SK-MEL-5 (cell line): ENCODE measurements around the gene ITPR2. TPM values are rescaled to one million over a fixed set of nuclear protein-coding genes. Genes with fewer than 3 reads are reported as not detected.
"Not testable (repeated sequence)": the region's sequence is repeated elsewhere in the genome, so short reads cannot be mapped to it uniquely, and the experiment has no call there.

Experiments
- DNase-seq: peaks from one replicate; pipeline ENCODE4 v3.0.0-alpha.2; 2016; ENCODE audit warnings: low read depth, low spot score
- in situ Hi-C: cut with HindIII; loops from 2 replicates; pipeline ENCODE4 v1.10.0; 2016; ENCODE audit warnings: low sequenced_read_pairs, high pct_unique_total_duplicates, low pct_unique_long_range_greater_than_20kb
- polyA plus RNA-seq, 2 experiments: library from polyadenylated mRNA; depleted of rRNA; stranded (reverse); fragments of >200 nt; gene quantifications; 2 replicates each; pipeline ENCODE4 v1.2.3, GENCODE V29; 2015
- total RNA-seq: library from RNA; depleted of rRNA; stranded (reverse); fragments of >200 nt; shearing (Covaris generic); gene quantifications from 2 replicates; pipeline ENCODE4 v1.2.3, GENCODE V29; 2014; rRNA removed

The ITPR2 gene
- total RNA-seq, result 21.3 and 23.5 TPM in 2 replicates
- 19.3 and 20.5 TPM in 2 replicates for polyA plus RNA-seq (2015; cell fraction: cytosol; rRNA removed)
- 14.6 and 17.8 TPM in 2 replicates for polyA plus RNA-seq (2015; cell fraction: nucleus; rRNA removed)

DNA sequence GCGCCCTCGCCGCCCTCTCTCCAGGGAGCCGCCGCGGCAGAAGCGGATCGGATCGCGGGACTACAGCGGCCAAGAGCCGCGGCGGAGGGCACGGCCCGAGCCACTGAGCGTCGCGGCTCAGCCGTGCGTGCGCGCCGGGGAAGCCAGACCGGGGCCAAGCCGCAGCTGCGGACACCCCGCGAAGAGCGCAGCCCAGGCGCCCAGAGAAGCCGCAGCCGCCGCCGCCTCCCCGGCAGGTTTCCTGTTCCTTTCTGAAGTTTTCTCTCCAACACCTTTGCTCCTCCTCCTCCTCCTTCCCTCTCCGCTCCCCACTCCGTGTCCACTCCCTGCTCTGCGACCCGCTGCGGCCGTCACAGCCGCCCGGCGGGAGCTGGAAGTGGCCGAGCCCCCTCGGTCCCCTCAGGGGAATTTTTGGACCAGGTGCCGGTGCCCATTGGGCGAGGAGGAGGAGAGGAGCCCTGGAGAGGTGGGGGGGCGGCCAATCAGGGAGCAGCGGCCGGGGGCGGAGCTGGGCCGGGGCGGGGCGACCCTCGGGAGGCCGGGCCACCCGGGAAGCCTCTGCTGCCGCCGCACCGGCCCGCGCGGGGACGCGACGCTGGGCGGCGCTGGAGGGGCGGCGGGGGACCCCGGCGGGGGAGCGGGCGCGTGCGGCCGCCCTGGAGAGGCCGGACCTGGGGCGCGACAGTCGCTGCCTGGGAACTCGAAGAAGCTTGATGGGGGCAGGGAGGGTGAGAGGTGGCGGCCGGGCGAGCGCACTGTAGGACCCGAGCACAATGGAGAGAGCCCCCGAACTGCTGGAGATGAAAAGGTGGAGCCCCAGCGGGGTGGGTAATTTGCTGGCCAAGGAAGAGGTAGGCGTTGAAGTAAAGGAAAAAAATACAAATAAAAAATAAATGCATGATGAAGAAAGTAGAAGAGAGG is at the start of gene ITPR2:
ITPR2 (minus strand) TSS at position 373 of the 921 bp plus-strand sequence. CDS start 413 bp downstream, outside the sequence.
- in situ Hi-C loops, result no loop called here
- DNase-seq, result peak; percentile 93

DNA sequence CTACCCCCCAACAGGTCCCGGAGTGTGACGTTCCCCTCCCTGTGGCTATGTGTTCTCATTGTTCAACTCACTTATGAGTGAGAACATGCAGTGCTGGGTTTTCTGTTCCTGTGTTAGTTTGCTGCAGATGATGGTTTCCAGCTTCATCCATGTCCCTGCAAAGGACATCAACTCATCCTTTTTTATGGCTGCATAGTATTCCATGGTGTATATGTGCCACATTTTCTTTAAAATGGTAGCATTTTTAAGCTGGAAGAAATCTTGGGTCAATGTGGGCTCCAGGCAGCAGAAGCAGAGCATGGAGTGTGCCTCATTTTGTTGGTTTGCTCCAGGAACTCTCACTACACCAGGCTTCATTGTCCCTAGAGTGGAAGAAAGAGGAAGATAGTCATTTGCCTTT is 47.6 kb upstream of the ITPR2 start:
- in situ Hi-C loops, result no loop called here
- DNase-seq, result no peak

DNA sequence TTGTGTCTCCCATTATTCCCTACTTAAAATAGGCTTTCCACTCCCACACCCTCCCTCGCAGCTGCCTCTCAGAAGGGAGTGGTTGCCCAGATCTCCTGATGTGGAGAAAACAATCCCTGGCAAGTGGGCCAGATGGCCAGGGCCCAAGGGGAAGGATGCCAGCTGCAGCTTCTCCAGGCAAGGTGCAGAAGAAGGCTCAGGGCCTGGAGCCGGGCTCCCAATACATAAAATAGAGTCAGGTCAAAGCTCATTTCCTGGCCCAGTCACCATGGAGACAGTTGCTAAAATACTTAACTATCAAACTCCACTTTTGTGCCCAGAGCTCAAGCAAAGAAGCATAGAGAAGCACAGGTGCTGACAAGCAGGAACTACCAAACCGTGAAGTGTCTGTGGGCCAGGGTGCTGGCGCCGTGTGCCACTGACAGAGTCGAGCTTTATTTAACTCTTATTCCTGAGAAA is 45.7 kb upstream of the ITPR2 start:
- in situ Hi-C loops, result no loop called here
- no peak for DNase-seq

DNA sequence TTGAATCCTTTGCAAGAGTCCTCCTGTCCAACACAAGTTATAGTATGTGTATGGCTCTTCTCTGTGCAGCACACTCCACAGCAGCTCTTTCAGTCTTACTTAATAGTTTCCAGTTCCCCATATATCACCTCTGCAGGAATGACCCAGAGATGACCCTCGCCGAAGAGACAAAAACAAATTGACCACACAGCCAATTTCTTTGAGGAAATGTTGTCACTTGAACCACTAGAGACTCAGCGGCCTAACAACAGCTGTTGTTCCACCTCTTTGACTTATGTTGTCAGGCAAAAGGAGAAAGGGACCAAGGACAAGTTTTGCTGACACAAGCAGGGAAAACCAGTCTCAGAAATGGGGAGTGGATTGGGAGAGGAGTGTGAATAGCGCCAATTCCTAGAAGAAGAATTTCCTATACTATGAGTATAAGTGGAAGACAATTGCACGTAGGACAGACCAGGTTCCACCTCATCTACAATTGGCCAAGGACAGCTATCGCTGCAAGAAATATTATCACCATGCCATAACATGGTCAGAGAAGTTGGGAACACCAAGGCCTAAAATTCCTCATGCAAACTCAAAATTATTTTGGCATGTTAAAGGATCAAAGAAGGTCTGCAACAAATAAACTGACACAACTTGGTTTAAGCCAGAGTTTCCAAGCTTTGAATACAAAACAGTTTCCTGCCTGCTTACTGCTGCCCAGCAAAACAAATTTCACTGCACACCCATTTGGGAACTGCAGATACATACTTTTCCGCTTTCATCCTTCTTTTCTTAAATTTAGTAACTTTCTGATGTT is 41.7 kb upstream of the ITPR2 start:
- no peak for DNase-seq
- in situ Hi-C loops, result no loop called here

DNA sequence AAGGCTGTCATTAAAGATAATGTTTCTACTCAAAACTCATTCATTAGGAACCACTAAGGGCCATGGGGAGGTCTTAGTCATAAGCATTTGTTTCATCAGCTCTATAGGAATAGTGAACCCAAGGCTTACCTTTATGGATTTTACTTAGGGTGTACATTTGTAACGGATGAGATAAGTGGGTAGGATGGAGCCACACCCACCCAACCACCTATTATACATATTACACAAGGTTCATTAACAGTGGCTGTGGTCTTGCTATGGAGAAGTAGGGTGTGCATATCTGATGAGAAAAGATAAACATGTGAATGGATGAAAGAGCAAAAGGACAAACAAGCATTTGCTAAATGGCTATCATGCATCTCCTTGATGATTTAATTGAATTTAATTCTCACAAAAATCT is 39.6 kb upstream of the ITPR2 start:
- DNase-seq, result no peak
- in situ Hi-C loops, result no loop called here

DNA sequence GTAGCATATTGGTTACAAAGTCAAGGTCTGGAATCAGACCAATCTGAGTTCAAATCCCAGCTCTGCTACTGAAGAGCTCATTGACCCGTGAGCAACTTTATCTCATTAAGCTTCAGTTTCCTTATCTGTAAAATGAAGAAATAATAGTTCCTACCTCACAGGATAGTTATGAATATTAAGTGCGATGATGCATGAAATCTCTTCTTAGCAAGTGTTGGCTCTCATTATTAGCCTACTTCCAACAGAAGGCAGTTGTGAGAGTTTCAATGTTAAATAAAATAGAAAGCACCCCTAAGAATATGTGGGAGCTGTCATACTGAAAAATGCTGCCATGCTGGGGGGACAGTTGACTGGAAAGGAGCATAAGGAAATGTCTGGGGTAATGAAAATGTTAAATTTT is 39.0 kb upstream of the ITPR2 start:
- in situ Hi-C loops, result no loop called here
- no peak for DNase-seq

DNA sequence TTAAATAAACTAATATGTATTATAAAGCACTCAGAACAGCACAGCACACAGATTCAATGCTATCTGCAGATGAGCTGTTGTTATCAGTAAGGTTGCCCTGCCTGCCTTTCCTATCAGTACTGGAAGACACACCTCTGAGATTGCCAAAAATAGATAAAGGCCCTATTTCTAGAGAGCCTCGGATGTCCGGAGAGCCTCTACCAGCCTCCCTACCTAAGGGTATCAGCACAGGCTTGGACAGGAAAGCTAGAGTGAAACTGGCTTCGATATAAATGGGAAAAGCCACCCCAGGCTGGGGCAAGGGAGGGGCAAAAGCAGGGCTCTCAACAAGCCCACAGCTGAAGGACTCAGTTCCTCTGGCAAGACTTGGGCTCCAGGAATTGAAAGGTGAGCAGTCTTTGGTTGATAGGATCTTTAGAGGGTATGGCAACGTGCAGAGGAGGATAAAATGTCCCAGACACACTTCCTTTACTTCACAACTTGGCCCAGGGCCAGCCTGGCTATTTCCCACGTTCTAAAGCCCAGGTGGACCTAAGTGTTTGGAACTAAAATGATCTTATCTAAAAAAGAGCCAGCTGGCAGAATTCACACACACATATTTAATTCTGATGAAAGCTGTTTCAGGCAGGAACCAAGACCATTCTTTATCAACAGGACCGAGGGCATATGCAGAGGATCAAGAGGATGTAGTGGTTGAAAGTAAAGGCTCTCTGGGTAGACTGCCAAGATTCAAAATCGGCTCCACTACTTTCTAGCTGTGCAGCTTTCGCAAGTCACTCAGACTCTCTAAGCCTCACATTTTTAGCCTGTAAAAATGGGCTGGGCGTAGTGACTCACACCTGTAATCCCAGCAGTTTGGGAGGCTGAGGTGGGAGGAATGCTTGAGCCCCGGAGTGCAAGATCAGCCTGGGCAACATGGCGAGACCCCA is 37.8 kb upstream of the ITPR2 start:
- DNase-seq, result no peak
- in situ Hi-C loops, result no loop called here

DNA sequence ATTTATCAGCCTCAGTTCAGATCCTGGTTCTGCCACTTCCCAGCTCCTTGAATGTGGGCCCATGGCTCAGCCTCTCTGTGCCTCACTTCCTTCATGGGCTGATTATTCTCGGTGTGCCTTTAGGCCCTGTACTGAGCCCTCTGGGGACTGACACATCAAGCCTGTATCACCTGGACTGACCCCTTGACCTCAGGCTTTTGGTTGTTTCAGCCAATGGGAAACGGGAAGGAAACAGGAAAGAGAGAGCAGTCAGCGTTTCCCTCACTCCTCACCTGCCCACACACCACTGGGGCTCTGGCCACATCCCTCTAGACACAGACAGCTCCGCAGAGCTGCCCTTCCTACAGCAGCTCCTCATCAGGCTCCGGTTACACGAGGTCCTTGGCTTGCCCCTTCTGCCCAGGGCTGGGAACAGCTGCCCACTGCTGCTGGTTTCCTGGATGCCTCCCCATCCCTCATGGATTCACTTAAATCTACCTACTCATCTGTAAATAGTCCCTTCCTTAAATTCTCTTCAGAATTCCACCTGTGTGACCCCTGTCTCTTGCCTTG is 37.0 kb upstream of the ITPR2 start:
- in situ Hi-C loops, result no loop called here
- no peak for DNase-seq

DNA sequence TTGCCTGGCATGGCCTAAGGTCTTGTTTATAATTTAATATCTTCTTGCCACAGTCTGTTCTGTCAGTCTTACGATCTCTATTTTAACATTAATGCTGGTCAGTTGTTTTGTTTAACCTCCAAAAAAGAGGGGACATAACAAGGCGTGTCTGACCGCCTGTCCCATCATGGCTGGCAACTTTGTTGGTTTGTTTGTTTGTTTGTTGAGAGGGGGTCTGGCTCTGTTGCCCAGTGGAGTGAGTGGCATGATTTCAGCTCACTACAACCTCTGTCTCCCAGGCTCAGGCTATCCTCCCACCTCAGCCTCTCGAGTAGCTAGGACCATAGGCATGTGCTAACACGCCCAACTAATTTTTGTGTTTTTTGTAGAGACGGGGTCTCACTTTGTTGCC is 36.1 kb upstream of the ITPR2 start:
- DNase-seq, result no peak
- in situ Hi-C loops, result no loop called here

DNA sequence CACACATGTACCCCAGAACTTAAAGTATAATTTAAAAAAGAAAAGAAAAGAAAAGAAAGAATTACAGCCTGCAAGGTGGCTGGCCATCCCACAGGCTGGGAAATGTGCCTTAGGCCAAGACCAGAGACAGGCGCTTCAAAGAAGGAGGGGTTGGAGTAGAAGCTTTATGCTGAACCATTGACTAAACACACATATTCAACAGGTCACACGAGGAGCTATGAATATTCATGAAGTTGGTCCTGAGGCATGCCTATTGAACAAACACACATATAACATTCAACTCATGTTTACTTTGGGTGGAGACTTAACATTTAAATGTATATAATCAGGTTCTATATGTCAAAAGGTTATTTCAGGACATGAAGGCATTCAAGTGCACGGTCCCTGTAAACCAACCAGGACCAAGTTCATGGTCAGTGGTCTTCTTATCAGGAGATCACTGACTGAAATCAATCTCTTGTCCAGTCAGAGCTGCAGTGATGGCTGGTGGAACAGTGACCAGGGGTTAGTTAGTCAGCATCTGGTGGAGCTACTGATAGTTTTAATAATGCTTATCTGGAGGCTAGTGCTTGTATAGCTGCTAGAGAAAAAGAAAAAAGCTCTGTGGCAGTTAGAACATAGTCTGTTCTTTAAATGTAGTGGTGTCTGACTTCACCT is 35.6 kb upstream of the ITPR2 start:
- in situ Hi-C loops, result no loop called here
- DNase-seq, result no peak

DNA sequence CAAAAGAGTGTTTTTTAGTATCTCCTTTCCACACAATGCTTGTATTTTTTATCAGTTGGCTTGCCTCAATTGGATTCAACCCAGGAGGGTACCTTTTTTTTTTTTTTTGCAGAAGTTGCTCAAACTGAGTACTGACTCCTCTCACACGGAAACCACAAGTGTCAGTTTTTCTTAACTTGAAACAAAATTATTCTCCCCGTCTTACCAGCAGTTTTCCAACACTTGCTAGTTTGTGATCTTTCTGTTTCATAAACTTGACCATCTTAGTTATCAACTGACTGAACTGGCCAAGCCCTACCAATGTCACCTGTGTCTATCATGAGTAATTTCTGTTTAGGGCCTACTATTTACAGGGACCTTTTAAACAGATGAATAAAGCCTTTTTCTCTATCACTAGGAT is 34.1 kb upstream of the ITPR2 start:
- no peak for DNase-seq
- in situ Hi-C loops, result no loop called here

DNA sequence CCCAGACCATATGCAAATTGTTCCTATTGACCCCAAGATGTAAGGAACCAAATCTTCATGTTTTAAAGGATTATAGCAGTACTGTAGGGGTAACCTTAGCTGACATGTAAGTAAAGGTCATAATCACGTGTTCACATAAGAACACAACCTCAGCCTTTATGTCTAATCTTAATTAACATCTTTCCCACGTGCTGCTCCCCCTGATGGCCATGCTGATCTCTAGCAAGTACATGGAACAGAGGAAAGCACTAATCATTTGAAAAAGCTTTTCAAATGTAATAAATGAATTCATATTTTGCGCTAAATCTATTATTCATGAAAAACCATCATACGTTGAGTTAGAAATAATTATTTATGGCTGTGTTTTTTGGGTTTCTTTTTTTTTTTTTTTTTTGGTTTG is 30.5 kb upstream of the ITPR2 start:
- DNase-seq, result peak; percentile 57
- in situ Hi-C loops, result no loop called here

DNA sequence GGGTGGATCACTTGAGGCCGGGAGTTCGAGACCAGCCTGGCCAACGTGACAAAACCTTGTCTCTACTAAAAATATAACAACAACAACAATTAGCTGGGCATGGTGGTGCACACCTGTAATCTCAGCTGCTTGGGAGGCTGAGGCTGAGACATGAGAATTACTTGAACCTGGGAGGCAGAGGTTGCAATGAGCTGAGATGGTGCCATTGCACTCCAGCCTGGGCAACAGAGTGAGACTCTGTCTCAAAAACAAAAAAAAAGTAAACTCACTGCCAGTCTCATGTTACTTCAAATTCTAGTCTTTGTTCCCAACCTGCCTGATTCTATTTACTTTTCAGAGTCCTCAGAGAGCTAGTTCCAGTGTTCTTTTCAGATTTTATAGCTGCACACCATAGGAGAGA is 29.8 kb upstream of the ITPR2 start:
- in situ Hi-C loops, DNase-seq: not testable (repeated sequence)

DNA sequence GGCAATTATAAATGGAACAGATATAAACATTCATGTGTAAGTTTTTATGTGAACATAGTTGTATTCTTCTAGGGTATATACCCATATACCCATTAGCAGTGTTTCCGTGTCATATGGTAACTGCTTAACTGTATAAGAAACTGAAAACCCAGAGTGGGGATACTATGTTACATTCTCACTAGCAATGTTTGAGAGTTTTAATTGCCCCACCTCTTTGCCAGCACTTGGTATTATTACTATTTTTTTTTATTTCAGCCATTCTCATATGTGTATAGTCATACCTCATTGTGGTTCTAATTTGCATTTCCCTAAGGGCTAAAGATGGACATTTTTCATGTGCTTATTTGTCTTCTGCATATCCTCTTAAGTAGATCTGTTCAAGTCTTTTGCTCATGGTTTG is 28.7 kb upstream of the ITPR2 start:
- in situ Hi-C loops, result no loop called here
- DNase-seq, result no peak

DNA sequence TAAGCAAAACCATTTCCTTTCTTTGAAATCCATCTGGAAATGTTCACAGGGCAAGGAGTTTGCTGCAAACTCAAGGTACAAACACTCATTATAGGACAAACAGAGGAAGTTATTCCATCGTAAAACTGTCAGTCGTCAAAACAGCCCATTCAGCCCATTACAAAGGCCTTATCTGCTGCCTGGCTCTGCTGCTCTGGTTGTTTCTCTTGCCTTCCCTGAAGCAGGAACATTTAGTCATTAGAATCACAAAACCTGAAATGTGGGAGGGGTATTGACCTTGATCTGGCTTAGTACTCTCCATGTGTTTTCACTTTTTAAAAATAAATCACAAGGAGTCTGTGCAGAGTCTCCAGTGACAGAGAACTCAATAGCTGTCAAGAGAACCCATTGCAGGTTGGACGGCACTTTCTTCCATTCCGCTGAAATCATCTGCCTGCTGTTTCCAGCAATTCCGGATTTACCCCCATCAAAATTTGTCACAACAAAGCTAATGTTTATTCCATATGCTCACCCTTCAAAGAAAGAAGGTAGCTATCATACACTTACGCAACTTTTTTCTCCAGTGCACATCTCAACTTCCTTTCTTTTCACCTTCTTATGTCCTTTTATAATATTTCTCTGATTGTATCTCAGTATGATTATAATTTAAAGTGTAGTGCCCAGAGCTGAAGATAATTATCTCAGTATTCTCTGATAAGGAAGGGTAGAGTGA is 24.6 kb upstream of the ITPR2 start:
- in situ Hi-C loops, result no loop called here
- peak; percentile 35 for DNase-seq

DNA sequence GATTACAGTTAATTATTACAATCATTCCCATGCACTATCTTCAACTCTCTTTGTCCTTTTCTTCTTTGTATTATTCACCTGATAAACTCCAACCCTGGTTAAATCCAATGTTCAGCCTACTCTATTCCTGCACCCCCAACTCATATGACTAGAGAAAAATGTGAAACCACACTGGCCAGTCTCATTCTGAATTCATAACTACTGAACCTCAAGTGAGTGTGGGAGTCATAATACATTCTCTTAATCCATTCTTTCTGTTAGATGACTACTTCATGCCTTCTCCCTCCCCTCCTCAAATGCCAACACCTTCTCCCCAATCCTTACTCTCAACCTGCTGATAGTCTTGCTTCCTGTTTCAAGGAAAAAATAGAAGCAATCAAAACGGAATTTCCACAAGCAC is 22.3 kb upstream of the ITPR2 start:
- no peak for DNase-seq
- in situ Hi-C loops, result no loop called here
